ENCODE measurements around the gene VHLL.
A peak's percentile ranks its signal among the peaks of the same experiment; 100 is the strongest.

Gene VHLL

DNA sequence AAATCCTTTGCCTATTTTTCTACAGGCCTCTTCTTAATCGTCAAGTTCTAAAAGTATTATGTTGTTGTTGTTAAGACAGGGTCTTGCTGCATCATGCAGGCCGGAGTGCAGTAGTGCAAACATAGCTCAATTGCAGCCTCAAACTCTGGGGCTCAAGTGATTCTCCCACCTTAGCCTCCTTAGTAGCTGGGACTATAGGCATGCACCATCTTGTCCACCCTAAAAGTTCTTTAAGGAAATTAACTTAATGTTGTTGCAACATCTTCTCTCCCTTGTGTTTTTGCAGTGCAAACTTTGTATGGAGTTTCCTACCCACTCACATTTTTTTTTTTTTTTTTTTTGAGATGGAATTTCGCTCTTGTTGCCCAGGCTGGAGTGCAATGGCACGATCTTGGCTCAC is 4.1 kb upstream of the VHLL start:
- Histone ChIP-seq H3K4me1 (no peaks in the 10 kb centered on the region), H4K20me1 (peaks cover 0 to 39% (median 8%) of the 10 kb centered on the region in 11 experiments; a peak in 8 of 22 replicates), H3K27ac (no peak overlapping the region), H3K4me2 (no peak overlapping the region), H3K36me3 (peaks cover 48 to 65% (median 57%) of the 10 kb centered on the region in 11 experiments), H3K4me3 (no peak overlapping the region), H3K27me3 (no peaks in the 10 kb centered on the region), H3K9ac (no peak overlapping the region), H3K9me3 (replicated peaks in 1 of 11) (no peaks in the 10 kb centered on the region)
- TF ChIP-seq Cebpa-rat (IDR thresholded peaks at IDR 0.05), result no peak

DNA sequence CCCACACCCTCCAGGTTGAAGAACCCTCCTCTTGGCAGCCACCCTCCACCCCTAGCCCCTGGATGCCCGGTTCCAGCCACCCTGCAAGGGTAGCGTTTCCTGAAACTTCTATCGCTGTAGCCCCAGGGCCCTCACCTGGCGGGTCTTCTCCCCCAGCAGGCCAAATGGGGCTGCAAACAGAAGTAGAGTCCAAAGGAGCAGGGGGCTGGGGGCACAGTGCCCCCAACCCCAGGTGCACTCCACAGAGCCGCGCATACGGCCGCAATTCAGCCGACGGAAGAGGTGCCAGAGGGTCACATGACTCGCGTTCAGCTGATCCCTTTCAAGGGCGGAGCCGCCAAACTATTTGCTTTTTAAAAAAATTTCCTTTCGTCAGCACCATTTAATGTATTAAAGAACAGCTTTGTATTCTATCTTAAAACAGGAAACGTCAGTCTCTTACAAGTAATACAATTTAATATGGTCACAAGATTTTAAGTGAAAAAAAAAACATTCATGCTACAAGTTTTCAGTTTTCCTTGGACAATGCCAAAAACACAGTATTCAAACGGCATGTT is 3.6 kb downstream of the VHLL start, which contains the start of gene GLMP:
GLMP (minus strand) TSS at position 289 of the 557 bp plus-strand sequence; CDS start at position 255, 34 bp downstream.
- no peak within 1 kb of the TSS for H3K27ac ChIP-seq

DNA sequence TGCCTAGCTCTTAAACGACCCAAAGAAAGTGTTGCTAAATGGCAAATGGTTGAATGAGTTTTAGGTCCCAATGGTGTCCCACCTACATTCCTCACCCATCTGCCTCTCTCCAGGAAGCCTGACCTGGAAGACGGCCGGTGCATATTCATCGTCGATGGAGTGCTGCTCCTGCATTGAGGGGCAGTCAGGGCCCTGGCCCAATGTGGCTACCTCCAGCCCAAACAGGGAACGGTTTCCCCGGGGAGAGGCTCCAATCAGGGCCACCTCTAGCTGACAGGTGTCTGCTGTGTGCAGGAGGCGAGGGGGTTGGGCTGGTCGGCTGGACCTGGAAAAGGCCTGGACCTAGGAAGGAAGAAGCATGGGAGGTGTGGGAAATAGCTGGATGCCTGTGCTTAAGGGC is 5.2 kb downstream of the VHLL start:
- Histone ChIP-seq H3K36me3 (peaks cover 7 to 34% (median 16%) of the 10 kb centered on the region in 11 experiments; a peak in 17 of 22 replicates), H3K27me3 (no peaks in the 10 kb centered on the region), H3K27ac (no peak overlapping the region), H3K9me3 (replicated peaks in 1 of 11) (no peaks in the 10 kb centered on the region), H4K20me1 (peaks cover 0 to 7% (median 0%) of the 10 kb centered on the region in 11 experiments; a peak in 2 of 22 replicates), H3K4me1 (peaks cover 0 to 16% (median 0%) of the 10 kb centered on the region in 10 experiments; a peak in 5 of 20 replicates), H3K9ac (no peak overlapping the region), H3K4me2 (no peak overlapping the region), H3K4me3 (no peak overlapping the region)
- TF ChIP-seq Cebpa-rat (IDR thresholded peaks at IDR 0.05), result no peak

More for the DNA sequence above, 3.6 kb downstream of the VHLL start, which contains the start of gene GLMP:
- no peak within 1 kb of the TSS for H3K9ac ChIP-seq
- no peaks in the 10 kb centered on the region for H3K9me3 ChIP-seq (replicated peaks in 1 of 11)
- peaks cover 0 to 9% (median 0%) of the 10 kb centered on the region in 10 experiments; a peak in 5 of 20 replicates for H3K4me1 ChIP-seq
- peaks cover 0 to 7% (median 0%) of the 10 kb centered on the region in 11 experiments; a peak in 2 of 22 replicates for H4K20me1 ChIP-seq
- H3K4me3 ChIP-seq, result no peak within 1 kb of the TSS
- peaks cover 4 to 32% (median 10%) of the 10 kb centered on the region in 11 experiments; a peak in 15 of 22 replicates for H3K36me3 ChIP-seq
- no peak for TF ChIP-seq Cebpa-rat (IDR thresholded peaks at IDR 0.05)
- H3K27me3 ChIP-seq, result no peaks in the 10 kb centered on the region
- peak within 1 kb of the TSS in 2 of 11 experiments; percentile 24 to 26; a peak in 1 of 22 replicates for H3K4me2 ChIP-seq

DNA sequence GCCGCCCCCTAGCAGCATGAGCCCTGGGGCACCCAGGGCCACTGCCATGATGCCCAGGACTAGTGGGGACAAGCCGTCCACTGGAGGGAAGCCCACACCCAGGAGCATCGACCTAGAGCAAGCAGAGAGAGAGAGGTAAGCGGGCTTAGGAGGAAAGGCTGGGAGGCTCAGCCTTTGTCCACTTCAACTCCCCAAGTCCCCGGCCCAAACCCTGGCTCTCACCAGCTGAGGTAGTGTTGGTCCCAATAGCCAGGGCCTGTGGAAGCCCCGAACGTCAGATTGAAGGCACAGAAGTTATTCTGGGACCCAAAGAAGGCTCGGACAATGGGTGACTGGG is 6.0 kb downstream of the VHLL start:
- H3K4me2 ChIP-seq, result no peak overlapping the region
- no peak overlapping the region for H3K9ac ChIP-seq
- H3K36me3 ChIP-seq, result peaks cover 9 to 37% (median 23%) of the 10 kb centered on the region in 11 experiments; a peak in 18 of 22 replicates
- TF ChIP-seq Cebpa-rat (IDR thresholded peaks at IDR 0.05), result no peak
- H3K9me3 ChIP-seq (replicated peaks in 1 of 11), result no peaks in the 10 kb centered on the region
- H3K27me3 ChIP-seq, result no peaks in the 10 kb centered on the region
- no peak overlapping the region for H3K27ac ChIP-seq
- H3K4me3 ChIP-seq, result no peak overlapping the region
- peaks cover 0 to 16% (median 0%) of the 10 kb centered on the region in 10 experiments; a peak in 5 of 20 replicates for H3K4me1 ChIP-seq
- peaks cover 0 to 7% (median 0%) of the 10 kb centered on the region in 11 experiments; a peak in 2 of 22 replicates for H4K20me1 ChIP-seq

DNA sequence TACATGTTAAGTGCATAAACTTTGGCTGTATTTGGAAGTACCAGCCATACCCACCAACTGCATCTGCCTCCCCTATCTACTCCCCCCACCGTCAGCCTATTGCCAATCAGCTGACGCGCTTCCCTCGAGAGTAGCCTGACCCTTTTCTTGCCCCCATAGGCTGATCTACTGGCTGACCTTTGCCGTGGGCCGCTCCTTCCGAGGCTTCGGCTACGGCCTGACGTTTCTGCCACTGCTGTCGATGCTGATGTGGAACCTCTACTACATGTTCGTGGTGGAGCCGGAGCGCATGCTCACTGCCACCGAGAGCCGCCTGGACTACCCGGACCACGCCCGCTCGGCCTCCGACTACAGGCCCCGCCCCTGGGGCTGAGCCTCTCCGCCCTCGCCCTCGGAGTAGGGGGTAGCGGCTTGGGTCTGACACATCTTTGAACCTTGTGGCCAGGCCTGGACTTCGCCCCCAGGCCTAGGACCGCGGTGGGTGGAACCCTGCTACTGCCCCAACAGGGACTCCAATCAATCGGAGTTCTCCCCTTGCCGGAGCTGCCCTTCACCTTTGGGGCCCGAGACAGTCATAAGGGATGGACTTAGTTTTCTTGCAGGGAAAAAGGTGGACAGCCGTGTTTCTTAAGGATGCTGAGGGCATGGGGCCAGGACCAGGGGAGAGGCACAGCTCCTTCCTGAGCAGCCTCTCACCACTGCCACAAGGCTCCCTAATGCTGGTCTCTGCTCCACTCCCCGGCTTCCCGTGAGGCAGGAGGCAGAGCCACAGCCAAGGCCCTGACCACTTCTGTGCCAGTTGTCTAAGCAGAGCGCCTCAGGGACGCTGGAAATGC is 7.7 kb downstream of the VHLL start:
- H3K9me3 ChIP-seq (replicated peaks in 1 of 11), result no peaks in the 10 kb centered on the region
- peaks cover 0 to 16% (median 0%) of the 10 kb centered on the region in 10 experiments; a peak in 5 of 20 replicates for H3K4me1 ChIP-seq
- peaks cover 0 to 7% (median 0%) of the 10 kb centered on the region in 11 experiments; a peak in 2 of 22 replicates for H4K20me1 ChIP-seq
- H3K27ac ChIP-seq, result no peak overlapping the region
- peak overlapping the region in 1 of 11 experiments; percentile 22; a peak in 1 of 22 replicates for H3K9ac ChIP-seq
- TF ChIP-seq Cebpa-rat (IDR thresholded peaks at IDR 0.05), result no peak
- H3K27me3 ChIP-seq, result no peaks in the 10 kb centered on the region
- H3K36me3 ChIP-seq, result peaks cover 10 to 52% (median 24%) of the 10 kb centered on the region in 11 experiments; a peak in 18 of 22 replicates
- no peak overlapping the region for H3K4me2 ChIP-seq
- H3K4me3 ChIP-seq, result no peak overlapping the region

DNA sequence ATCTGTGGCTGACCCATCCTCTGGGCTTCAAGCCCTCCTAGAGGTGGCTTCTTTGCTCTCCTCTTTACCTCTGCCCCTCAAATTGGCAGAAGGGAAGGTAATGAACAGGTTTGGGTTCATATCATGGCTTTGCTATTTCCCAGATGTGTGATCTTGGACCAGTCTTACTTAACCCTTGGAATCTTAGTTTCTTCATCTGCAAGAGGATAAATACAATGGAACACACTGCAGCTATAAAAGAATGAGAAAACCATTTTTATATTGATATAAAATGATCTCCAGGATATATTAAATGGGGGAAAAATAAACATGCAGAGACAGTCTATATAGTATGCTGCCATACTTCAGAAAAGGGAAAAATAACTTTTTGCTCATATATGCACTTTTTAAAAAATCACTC is 9.2 kb downstream of the VHLL start:
- Histone ChIP-seq H3K9me3 (replicated peaks in 1 of 11) (no peaks in the 10 kb centered on the region), H3K27ac (no peak overlapping the region), H4K20me1 (peaks cover 0 to 7% (median 0%) of the 10 kb centered on the region in 11 experiments; a peak in 2 of 22 replicates), H3K4me2 (no peak overlapping the region), H3K27me3 (no peaks in the 10 kb centered on the region), H3K4me3 (no peak overlapping the region), H3K36me3 (peaks cover 13 to 67% (median 28%) of the 10 kb centered on the region in 11 experiments; a peak in 18 of 22 replicates), H3K9ac (no peak overlapping the region), H3K4me1 (peaks cover 0 to 17% (median 9%) of the 10 kb centered on the region in 10 experiments; a peak in 18 of 20 replicates)
- TF ChIP-seq Cebpa-rat (IDR thresholded peaks at IDR 0.05), result no peak

DNA sequence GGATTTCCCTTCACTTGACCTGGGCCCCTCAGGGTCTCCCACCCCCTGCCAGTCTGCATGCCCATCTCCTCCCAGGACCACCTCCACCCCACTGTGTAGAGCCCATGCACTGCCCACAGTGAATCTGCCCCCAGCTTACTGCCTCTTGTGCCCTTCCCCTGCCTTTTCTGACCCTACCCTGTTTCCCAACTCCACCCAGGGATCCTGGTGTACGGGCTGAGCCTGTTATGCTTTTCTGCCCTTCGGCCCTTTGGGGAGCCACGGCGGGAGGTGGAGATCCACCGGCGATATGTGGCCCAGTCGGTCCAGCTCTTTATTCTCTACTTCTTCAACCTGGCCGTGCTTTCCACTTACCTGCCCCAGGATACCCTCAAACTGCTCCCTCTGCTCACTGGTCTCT is 13.0 kb downstream of the VHLL start:
- H3K27ac ChIP-seq, result peak overlapping the region in 7 of 11 experiments; percentile 62 to 98 (median 91); a peak in 7 of 22 replicates
- no peaks in the 10 kb centered on the region for H3K27me3 ChIP-seq
- H4K20me1 ChIP-seq, result peaks cover 5 to 11% (median 8%) of the 10 kb centered on the region in 11 experiments; a peak in 21 of 22 replicates
- H3K4me2 ChIP-seq, result peak overlapping the region in 3 of 11 experiments; percentile 90 to 95 (median 91); a peak in 2 of 22 replicates
- H3K4me1 ChIP-seq, result peaks cover 21 to 44% (median 35%) of the 10 kb centered on the region in 10 experiments
- no peak overlapping the region for H3K4me3 ChIP-seq
- peak overlapping the region in 3 of 11 experiments; percentile 18 to 97 (median 53); a peak in 5 of 22 replicates for H3K9ac ChIP-seq
- TF ChIP-seq Cebpa-rat (IDR thresholded peaks at IDR 0.05), result no peak
- no peaks in the 10 kb centered on the region for H3K9me3 ChIP-seq (replicated peaks in 1 of 11)
- peaks cover 10 to 47% (median 18%) of the 10 kb centered on the region in 11 experiments; a peak in 19 of 22 replicates for H3K36me3 ChIP-seq

DNA sequence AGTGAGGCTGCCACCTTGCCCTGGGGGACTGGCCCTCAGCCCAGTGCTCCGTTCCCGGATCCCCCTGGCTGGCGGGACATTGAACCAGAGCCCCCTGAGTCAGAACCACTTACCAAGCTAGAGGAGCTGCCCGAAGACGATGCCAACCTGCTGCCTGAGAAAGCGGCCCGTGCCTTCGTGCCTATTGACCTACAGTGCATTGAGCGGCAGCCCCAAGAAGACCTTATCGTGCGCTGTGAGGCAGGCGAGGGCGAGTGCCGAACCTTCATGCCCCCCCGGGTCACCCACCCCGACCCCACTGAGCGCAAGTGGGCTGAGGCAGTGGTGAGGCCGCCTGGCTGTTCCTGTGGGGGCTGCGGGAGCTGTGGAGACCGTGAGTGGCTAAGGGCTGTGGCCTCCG is 13.7 kb downstream of the VHLL start:
- H3K4me1 ChIP-seq, result peaks cover 27 to 50% (median 41%) of the 10 kb centered on the region in 10 experiments
- H3K36me3 ChIP-seq, result peaks cover 14 to 50% (median 20%) of the 10 kb centered on the region in 11 experiments
- H3K9me3 ChIP-seq (replicated peaks in 1 of 11), result no peaks in the 10 kb centered on the region
- no peak for TF ChIP-seq Cebpa-rat (IDR thresholded peaks at IDR 0.05)
- H3K27me3 ChIP-seq, result no peaks in the 10 kb centered on the region
- peak overlapping the region in 10 of 11 experiments; percentile 9 to 98 (median 68); a peak in 18 of 22 replicates for H3K27ac ChIP-seq
- H3K4me3 ChIP-seq, result no peak overlapping the region; a peak in 1 of 20 replicates
- H3K9ac ChIP-seq, result peak overlapping the region in 10 of 11 experiments; percentile 13 to 97 (median 46); a peak in 11 of 22 replicates
- H4K20me1 ChIP-seq, result peaks cover 11 to 17% (median 14%) of the 10 kb centered on the region in 11 experiments; a peak in 21 of 22 replicates
- peak overlapping the region in 10 of 11 experiments; percentile 89 to 98 (median 92); a peak in 14 of 22 replicates for H3K4me2 ChIP-seq

Data from BLaER1 treated with 17β-estradiol and CSF1 and Interleukin-3, amounts not matched to agents 10 nM and 100 nM (cell line).